ENCODE results near the gene ITGB3.

ITGB3 gene

DNA sequence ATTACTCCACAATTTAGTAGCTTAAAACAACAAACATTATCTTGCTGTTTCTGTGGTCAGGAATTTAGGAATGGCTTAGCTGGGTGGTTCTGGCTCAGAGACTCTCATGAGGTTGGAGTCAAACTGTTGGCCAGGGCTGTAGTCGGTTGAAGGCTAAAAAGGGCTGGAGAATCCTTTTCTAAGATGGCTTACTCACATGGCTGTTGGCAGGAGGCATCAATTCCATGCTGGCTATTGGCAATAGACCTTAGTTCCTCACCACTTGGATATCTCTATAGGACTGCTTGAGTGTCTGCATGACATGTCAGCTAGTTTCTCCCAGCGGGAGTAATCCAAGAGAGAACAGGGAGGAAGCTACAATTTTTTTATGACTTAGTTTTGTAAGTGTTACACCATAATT lies 63.5 kb downstream of the ITGB3 start:
- H2AFZ ChIP-seq (ENCODE audit: low read length, unreplicated experiment): no peak overlapping the region
- no peaks in the 10 kb centered on the region for H3K36me3 ChIP-seq (ENCODE audit: insufficient read depth, low read length)
- H3K79me2 ChIP-seq (ENCODE audit: control insufficient read depth, insufficient read depth, low read length, unreplicated experiment): no peaks in the 10 kb centered on the region
- H3K4me3 ChIP-seq (ENCODE audit: low read depth, low read length): no peak overlapping the region
- peak overlapping the region; percentile 88; the same call in 1 of the 2 replicates for H3K27ac ChIP-seq (ENCODE audit: low read depth, low read length)
- peaks cover 29% of the 10 kb centered on the region for H3K4me1 ChIP-seq (ENCODE audit: control insufficient read depth, insufficient read depth, low read length, unreplicated experiment)
- no peaks in the 10 kb centered on the region for H3K27me3 ChIP-seq (ENCODE audit: insufficient read depth, low read length)

- no peak overlapping the region for H3K27ac ChIP-seq (ENCODE audit: low read depth, low read length)
- no peak overlapping the region for H2AFZ ChIP-seq (ENCODE audit: low read length, unreplicated experiment)
- no peaks in the 10 kb centered on the region for H3K36me3 ChIP-seq (ENCODE audit: insufficient read depth, low read length)
- no peaks in the 10 kb centered on the region for H3K27me3 ChIP-seq (ENCODE audit: insufficient read depth, low read length)
- no peaks in the 10 kb centered on the region for H3K79me2 ChIP-seq (ENCODE audit: control insufficient read depth, insufficient read depth, low read length, unreplicated experiment)
- peaks cover 36% of the 10 kb centered on the region for H3K4me1 ChIP-seq (ENCODE audit: control insufficient read depth, insufficient read depth, low read length, unreplicated experiment)
- H3K4me3 ChIP-seq (ENCODE audit: low read depth, low read length): no peak overlapping the region
These were observed 64.7 kb downstream of the ITGB3 start for GRCh38 chr17:47318197-47318918.

GRCh38 chr17:47320879-47321502 lies 67.4 kb downstream of the ITGB3 start:
- no peaks in the 10 kb centered on the region for H3K79me2 ChIP-seq (ENCODE audit: control insufficient read depth, insufficient read depth, low read length, unreplicated experiment)
- peaks cover 21% of the 10 kb centered on the region for H3K4me1 ChIP-seq (ENCODE audit: control insufficient read depth, insufficient read depth, low read length, unreplicated experiment)
- no peaks in the 10 kb centered on the region for H3K36me3 ChIP-seq (ENCODE audit: insufficient read depth, low read length)
- H2AFZ ChIP-seq (ENCODE audit: low read length, unreplicated experiment): no peak overlapping the region
- H3K27me3 ChIP-seq (ENCODE audit: insufficient read depth, low read length): no peaks in the 10 kb centered on the region
- H3K4me3 ChIP-seq (ENCODE audit: low read depth, low read length): no peak overlapping the region
- H3K27ac ChIP-seq (ENCODE audit: low read depth, low read length): no peak overlapping the region

DNA sequence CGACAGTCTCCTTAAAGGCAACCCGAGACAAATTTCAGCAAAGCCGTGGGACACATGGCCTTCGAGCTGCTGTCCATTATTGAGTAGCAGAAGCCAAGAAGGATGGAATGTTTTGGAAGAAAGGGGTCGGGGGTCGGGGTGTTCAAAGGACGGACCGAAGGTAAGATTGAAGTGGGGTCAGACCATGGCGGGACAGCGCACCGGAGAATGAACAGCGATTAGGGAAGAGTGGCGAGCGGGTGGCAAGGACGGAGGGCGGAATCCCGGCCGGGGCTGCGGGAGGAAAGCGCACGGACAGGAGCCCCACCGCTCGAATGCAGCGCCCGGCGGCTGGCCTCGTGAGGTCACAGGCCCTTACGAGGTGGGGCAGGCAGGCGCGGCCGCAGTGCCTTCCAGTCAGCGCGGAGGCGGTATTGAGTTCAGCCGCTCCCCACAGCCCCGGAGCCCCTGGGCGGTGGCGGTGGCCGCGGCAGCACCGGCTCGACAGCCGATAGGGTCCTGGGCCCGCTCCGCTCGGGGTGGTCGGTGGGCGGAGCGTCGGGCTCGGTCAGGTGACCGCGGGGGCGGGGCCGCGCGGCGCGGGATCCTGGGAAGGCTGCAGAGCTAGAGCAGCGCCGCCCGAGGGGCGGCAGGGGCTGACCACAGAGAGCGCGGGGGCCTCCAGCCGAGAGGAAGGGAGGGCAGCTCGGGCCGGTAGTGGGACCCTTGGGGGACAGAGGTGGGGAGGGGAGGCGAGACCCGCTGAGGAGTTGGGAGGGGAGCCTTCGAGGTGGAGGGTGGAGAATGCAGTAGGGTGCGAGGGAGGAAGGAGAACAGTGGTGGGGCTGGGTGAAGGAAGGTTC lies 70.0 kb downstream of the ITGB3 start, which contains the start of gene EFCAB13:
TSS of gene EFCAB13 (plus strand) at position 574 of the 842 bp plus-strand sequence. CDS start 4,399 bp downstream, outside the sequence.
- Histone ChIP-seq H3K4me3 (ENCODE audit: low read depth, low read length) (peak within 1 kb of the TSS; percentile 92), H3K27ac (ENCODE audit: low read depth, low read length) (peak within 1 kb of the TSS; percentile 79), H3K79me2 (ENCODE audit: control insufficient read depth, insufficient read depth, low read length, unreplicated experiment) (no peaks in the 10 kb centered on the region)

GRCh38 chr17:47324224-47325020 lies 70.8 kb downstream of the ITGB3 start:
- Histone ChIP-seq H3K4me1 (ENCODE audit: control insufficient read depth, insufficient read depth, low read length, unreplicated experiment) (peaks cover 8% of the 10 kb centered on the region), H3K36me3 (ENCODE audit: insufficient read depth, low read length) (no peaks in the 10 kb centered on the region), H3K27ac (ENCODE audit: low read depth, low read length) (peak overlapping the region; percentile 79), H3K4me3 (ENCODE audit: low read depth, low read length) (peak overlapping the region; percentile 92), H2AFZ (ENCODE audit: low read length, unreplicated experiment) (peak overlapping the region; percentile 97), H3K27me3 (ENCODE audit: insufficient read depth, low read length) (no peaks in the 10 kb centered on the region), H3K79me2 (ENCODE audit: control insufficient read depth, insufficient read depth, low read length, unreplicated experiment) (no peaks in the 10 kb centered on the region)

More for the DNA sequence above, 70.0 kb downstream of the ITGB3 start, which contains the start of gene EFCAB13:
- Histone ChIP-seq H3K27me3 (ENCODE audit: insufficient read depth, low read length) (no peaks in the 10 kb centered on the region), H2AFZ (ENCODE audit: low read length, unreplicated experiment) (peak within 1 kb of the TSS; percentile 97), H3K36me3 (ENCODE audit: insufficient read depth, low read length) (no peaks in the 10 kb centered on the region), H3K4me1 (ENCODE audit: control insufficient read depth, insufficient read depth, low read length, unreplicated experiment) (peaks cover 8% of the 10 kb centered on the region)

DNA sequence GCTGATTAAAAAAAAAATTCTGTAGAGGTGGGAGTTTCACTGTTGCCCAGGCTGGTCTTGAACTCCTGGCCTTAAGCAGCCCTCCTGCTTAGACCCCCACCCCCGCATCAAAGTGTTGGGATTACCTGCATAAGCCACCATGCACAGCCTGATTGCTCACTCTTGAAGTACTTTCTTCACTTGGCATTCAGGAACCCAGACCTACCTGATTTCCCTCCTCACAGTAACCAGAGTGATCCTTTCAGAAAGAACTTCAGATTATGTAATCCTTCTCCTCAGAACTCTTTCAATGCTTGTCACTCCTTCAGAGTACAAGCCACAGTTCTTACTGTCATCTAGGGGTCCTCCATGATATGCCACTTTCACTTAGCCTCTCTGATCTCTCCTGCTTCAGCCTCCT lies 71.5 kb downstream of the ITGB3 start:
- H3K4me3 ChIP-seq (ENCODE audit: low read depth, low read length): no peak overlapping the region

GRCh38 chr17:47330548-47330947 lies 76.9 kb downstream of the ITGB3 start:
- Histone ChIP-seq H2AFZ (ENCODE audit: low read length, unreplicated experiment) (no peak overlapping the region), H3K4me1 (ENCODE audit: control insufficient read depth, insufficient read depth, low read length, unreplicated experiment) (no peaks in the 10 kb centered on the region), H3K27ac (ENCODE audit: low read depth, low read length) (no peak overlapping the region), H3K36me3 (ENCODE audit: insufficient read depth, low read length) (peaks cover 22% of the 10 kb centered on the region), H3K4me3 (ENCODE audit: low read depth, low read length) (no peak overlapping the region), H3K27me3 (ENCODE audit: insufficient read depth, low read length) (no peaks in the 10 kb centered on the region), H3K79me2 (ENCODE audit: control insufficient read depth, insufficient read depth, low read length, unreplicated experiment) (no peaks in the 10 kb centered on the region)

More for the DNA sequence above, 71.5 kb downstream of the ITGB3 start:
- Histone ChIP-seq H3K27me3 (ENCODE audit: insufficient read depth, low read length) (no peaks in the 10 kb centered on the region), H2AFZ (ENCODE audit: low read length, unreplicated experiment) (no peak overlapping the region), H3K4me1 (ENCODE audit: control insufficient read depth, insufficient read depth, low read length, unreplicated experiment) (peaks cover 8% of the 10 kb centered on the region), H3K79me2 (ENCODE audit: control insufficient read depth, insufficient read depth, low read length, unreplicated experiment) (no peaks in the 10 kb centered on the region), H3K27ac (ENCODE audit: low read depth, low read length) (no peak overlapping the region), H3K36me3 (ENCODE audit: insufficient read depth, low read length) (no peaks in the 10 kb centered on the region)

- Histone ChIP-seq H2AFZ (ENCODE audit: low read length, unreplicated experiment) (no peak overlapping the region), H3K27ac (ENCODE audit: low read depth, low read length) (no peak overlapping the region), H3K36me3 (ENCODE audit: insufficient read depth, low read length) (peaks cover 22% of the 10 kb centered on the region), H3K79me2 (ENCODE audit: control insufficient read depth, insufficient read depth, low read length, unreplicated experiment) (no peaks in the 10 kb centered on the region), H3K4me1 (ENCODE audit: control insufficient read depth, insufficient read depth, low read length, unreplicated experiment) (no peaks in the 10 kb centered on the region), H3K27me3 (ENCODE audit: insufficient read depth, low read length) (no peaks in the 10 kb centered on the region), H3K4me3 (ENCODE audit: low read depth, low read length) (no peak overlapping the region)
These were observed 78.7 kb downstream of the ITGB3 start for GRCh38 chr17:47332287-47332686.

GRCh38 chr17:47335101-47335936 lies 81.7 kb downstream of the ITGB3 start:
- Histone ChIP-seq H3K27ac (ENCODE audit: low read depth, low read length) (no peak overlapping the region), H3K79me2 (ENCODE audit: control insufficient read depth, insufficient read depth, low read length, unreplicated experiment) (no peaks in the 10 kb centered on the region), H3K4me1 (ENCODE audit: control insufficient read depth, insufficient read depth, low read length, unreplicated experiment) (no peaks in the 10 kb centered on the region), H3K27me3 (ENCODE audit: insufficient read depth, low read length) (no peaks in the 10 kb centered on the region), H3K4me3 (ENCODE audit: low read depth, low read length) (no peak overlapping the region), H3K36me3 (ENCODE audit: insufficient read depth, low read length) (peaks cover 22% of the 10 kb centered on the region), H2AFZ (ENCODE audit: low read length, unreplicated experiment) (no peak overlapping the region)
